GM19438 (cell line): ENCODE measurements around the gene CHRNG.
"Not testable (repeated sequence)": the region's sequence is repeated elsewhere in the genome, so short reads cannot be mapped to it uniquely, and the experiment has no call there.

Experiments used
- ATAC-seq: cut with Tn5 transposase; IDR thresholded peaks from one replicate; pipeline ENCODE4 v1.9.1; 2021; ENCODE audit warnings: low read depth; ENCODE audit not compliant: unreplicated experiment

CHRNG gene

GRCh38 chr2:232543491-232543890, 4.0 kb downstream of the CHRNG start:
- ATAC-seq, result no peak

- no peak for ATAC-seq
Observed at GRCh38 chr2:232543928-232544631, 4.6 kb downstream of the CHRNG start.

- no peak for ATAC-seq
Observed at GRCh38 chr2:232544674-232545073, 5.2 kb downstream of the CHRNG start.

- ATAC-seq, result no peak
Observed at GRCh38 chr2:232545511-232546375, 6.3 kb downstream of the CHRNG start.

DNA sequence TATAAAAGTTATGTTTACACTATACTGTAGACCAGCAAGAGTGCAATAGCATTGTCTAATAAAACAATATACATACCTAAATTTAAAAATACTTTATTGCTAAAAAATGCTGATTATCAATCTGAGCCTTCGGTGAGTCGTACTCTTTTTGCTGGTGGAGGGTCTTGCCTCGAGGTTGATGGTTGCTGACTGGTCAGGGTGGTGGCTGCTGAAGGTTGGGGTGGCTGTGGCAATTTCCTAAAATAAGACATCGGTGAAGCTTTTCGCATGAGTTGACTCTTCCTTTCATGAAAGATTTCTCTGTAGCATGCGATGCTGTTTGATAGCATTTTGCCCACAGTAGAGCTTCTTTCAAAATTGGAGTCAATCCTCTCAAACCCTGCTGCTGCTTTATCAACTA, 8.5 kb downstream of the CHRNG start:
- no peak for ATAC-seq

DNA sequence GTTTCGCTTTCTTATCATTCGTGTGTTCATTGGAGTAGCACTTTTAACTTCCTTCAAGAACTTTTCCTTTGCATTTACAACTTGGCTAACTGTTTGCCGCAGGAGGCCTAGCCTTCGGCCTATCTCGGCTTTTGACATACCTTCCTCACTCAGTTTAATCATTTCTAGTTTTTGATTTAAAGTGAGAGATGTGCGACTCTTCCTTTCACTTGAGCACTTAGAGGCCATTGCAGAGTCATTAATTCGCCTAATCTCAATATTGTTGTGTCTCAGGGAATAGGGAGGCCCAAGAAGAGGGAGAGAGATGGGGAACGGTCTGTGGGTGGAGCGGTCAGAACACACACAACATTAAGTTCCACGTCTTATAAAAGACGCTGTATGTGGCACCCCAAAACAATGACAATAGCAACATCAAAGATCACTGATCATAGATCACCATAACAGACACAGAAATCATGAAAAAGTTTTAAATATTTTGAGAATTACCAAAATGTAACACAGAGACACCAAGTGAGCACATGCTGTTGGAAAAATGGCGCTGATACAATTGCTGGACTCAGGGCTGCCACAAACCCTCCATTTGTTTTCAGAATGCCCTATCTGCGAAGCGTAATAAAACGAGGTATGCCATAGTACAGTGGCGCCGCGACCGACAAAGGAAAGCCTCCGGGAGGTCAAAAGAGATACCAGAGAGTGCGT, 10.3 kb downstream of the CHRNG start:
- ATAC-seq, result peak; percentile 43

DNA sequence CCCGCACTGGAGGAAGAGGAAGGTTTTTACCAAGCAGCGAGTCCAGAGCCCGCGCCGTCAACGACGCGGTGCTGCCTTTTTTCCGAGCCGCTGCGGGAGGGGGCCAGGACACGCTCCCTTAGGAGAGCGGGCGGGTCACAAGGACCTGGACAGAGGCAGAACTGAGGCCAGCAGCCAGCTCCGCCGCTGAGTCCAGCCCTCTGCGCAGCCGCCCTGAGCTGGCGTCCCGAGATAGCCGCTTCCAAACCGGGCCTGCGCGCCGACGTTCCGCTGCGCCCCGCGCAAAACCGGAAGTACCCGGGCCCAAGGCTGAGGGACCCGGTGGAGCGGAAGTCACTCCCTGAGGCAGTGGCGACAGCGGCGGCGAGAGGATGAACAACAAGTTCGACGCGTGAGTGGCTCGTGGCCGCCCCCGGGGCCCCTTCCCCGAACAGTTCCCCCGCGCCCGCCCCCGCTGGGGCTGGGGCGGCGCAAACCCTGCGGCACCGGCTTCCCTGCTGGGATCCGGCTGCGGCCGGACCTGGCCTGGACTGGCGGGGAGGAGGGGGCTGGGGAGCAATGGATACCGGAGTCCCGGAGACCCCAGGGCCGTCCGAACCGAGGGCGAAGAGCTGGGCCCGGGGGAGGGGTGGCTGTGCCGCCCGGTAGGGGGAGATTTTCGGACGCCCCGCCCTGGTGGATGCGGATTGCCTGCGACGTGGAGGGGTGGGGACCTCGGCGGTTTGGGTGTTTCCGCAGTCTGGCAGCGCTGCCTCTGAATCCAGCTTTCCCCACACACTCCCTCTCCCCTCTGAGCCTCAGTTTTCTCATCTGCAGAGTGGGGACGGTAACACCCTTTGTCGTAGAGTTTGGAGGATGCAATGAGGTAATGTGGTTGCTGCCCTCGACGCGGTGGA, 11.1 kb downstream of the CHRNG start, which contains the start of the genes EIF4E2 and TIGD1:
TSS of gene EIF4E2 (plus strand) at position 336 of the 896 bp plus-strand sequence. CDS start at position 372, 36 bp downstream.
TSS of gene TIGD1 (minus strand) at position 204 of the 896 bp plus-strand sequence. CDS start 675 bp downstream, outside the sequence.
- peak; percentile 90 for ATAC-seq

- no peak for ATAC-seq
Observed at GRCh38 chr2:232551250-232551638, 11.8 kb downstream of the CHRNG start.

DNA sequence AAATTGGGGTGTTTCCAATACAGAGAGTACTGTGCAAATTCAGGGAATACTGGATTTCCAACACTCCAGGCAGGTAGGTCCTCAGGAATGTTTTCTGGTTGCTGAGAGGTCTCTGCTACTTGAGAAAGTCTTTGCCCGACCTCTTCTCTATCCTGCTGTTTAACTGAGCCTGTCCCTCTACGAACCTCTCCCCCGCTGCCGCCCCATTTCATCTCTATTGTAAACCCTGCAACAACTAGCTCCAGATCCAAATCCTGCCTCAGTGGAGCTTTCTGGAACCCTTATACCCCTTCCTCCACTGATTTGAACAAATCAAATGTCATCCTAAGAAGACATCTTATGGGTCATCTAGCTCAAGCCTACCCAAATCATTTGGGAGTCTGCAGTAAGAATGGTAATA, 12.3 kb downstream of the CHRNG start:
- ATAC-seq, result no peak

- ATAC-seq, result no peak
Observed at GRCh38 chr2:232556426-232556825, 16.9 kb downstream of the CHRNG start.

DNA sequence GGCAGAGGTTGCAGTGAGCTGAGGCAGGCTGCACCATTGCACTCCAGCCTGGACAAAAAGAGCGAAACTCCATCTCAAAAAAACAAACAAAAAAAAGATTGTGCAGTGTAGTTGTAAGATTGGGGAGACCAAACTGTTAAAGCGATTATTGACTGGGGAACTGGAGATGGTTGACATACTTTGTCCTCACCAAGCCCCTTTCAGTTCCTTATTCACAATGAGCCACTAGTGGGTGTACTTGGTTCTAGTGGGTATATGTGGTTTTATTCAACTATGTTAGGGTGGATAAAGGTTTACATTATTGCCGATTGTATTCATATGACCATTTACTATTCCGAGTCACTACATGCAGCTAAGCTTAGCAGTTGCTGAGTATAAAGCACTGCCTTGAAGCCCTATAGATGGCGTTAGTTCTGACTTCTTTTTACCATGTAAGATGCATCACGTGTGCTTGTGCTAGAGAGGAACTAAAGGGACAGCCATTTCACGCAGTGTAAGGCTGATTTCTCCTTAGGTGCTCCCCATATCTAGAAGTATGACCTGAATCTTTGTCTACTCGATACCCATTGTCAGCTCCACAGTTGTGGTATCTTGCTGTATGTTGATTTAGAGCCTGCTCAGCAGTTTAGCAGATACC, 23.1 kb downstream of the CHRNG start:
- no peak for ATAC-seq

GRCh38 chr2:232563580-232563979, 24.1 kb downstream of the CHRNG start:
- no peak for ATAC-seq

DNA sequence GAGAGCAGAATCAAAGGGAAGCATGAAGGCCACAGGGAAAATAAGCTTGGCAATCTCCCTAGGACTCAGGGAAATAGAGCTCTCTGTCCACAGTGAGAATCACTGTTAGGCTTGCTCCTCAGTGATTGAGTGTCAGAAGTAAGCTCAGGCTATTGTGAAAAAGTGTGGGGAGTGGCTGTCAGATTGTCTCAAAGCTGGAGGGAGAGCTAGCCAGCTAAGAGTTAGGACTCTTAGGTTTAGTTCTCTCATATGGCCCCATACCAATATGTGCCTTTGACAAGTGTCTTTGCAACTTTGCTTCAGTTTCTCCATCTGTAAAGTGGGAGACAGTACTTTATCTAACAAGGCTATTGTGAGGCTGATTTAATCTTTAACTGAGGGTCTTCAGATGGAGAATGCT, 28.2 kb downstream of the CHRNG start:
- no peak for ATAC-seq

- ATAC-seq, result no peak
Observed at GRCh38 chr2:232568161-232568560, 28.7 kb downstream of the CHRNG start.

DNA sequence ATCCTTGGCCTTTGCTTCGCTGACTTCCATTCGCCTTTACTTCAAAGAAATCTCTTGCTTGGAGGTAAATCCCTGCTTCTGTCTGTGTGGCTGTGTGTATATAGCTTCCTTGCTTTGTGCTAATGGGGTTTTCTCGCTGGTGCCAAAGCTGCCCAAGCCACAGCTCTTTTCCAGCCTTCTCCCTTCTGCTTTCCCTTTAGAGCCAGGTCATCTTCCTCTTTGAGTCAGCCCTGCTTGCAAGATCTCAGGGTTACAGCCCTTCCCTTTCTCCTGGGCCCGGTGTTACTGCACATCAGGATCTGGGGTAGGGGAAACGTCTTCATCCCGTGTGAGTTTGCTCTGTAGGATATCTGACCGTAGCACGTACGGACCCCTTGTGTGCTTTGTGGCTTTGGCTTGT, 30.0 kb downstream of the CHRNG start:
- no peak for ATAC-seq

- not testable (repeated sequence) for ATAC-seq
Observed at GRCh38 chr2:232570481-232570880, 31.0 kb downstream of the CHRNG start.

DNA sequence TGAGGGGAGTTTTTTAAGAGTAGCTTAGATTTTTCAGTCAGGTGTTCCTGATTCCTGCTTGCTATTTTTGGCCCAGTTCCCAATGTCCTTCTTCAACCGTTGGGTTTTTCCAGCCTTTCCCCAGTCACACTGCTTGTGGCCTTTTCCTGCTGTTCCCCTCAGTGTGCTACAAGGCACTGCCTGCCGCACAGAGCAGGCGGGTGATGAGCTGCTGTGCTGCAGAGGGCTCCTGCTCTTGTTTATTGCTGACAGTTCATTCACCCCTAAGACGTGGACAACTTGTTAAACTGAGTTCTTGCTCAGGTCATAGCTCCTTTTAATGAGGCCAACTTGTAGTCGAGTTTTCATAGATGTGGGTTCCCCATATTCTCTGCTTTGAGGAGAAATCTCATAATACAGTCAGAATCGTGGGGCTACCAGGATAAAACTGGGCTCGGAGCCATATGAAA, 31.6 kb downstream of the CHRNG start:
- ATAC-seq, result no peak

GRCh38 chr2:232573042-232573441, 33.5 kb downstream of the CHRNG start:
- no peak for ATAC-seq

GRCh38 chr2:232573771-232574435, 34.4 kb downstream of the CHRNG start:
- ATAC-seq, result no peak
